ENCODE data around the gene ENOX1. TPM values are rescaled to one million over a fixed set of nuclear protein-coding genes. Genes with fewer than 3 reads are reported as not detected.

ENOX1 gene
- total RNA-seq, 4 donors from 2014 or later: 3.6 to 18.7 (median 5.7) TPM

- no peaks in the 10 kb centered on the region for H3K27me3 ChIP-seq
- no peaks in the 10 kb centered on the region for H3K36me3 ChIP-seq
- DNase-seq: no peak
- TF ChIP-seq CTCF (IDR thresholded peaks at IDR 0.05): no peak
- no peak for TF ChIP-seq POLR2A (IDR thresholded peaks at IDR 0.05)
- no peak overlapping the region for H3K27ac ChIP-seq
- intact Hi-C loops (cut with DNase I; ENCODE audit: low total_unique reads): no loop called here
- H3K4me3 ChIP-seq: no peak overlapping the region
- no peaks in the 10 kb centered on the region for H3K4me1 ChIP-seq
- no peaks in the 10 kb centered on the region for H3K9me3 ChIP-seq
Observed at GRCh38 chr13:43698009-43698408, 88.8 kb downstream of the ENOX1 start.

GRCh38 chr13:43697323-43697722, 89.4 kb downstream of the ENOX1 start:
- DNase-seq: no peak
- intact Hi-C loops (cut with DNase I; ENCODE audit: low total_unique reads): no loop called here

GRCh38 chr13:43694146-43694664, 92.6 kb downstream of the ENOX1 start:
- no peaks in the 10 kb centered on the region for H3K27me3 ChIP-seq

More at GRCh38 chr13:43697323-43697722, 89.4 kb downstream of the ENOX1 start:
- TF ChIP-seq CTCF (IDR thresholded peaks at IDR 0.05) (no peak), POLR2A (IDR thresholded peaks at IDR 0.05) (no peak)
- H3K4me3 ChIP-seq: no peak overlapping the region
- no peaks in the 10 kb centered on the region for H3K9me3 ChIP-seq
- no peaks in the 10 kb centered on the region for H3K4me1 ChIP-seq
- H3K36me3 ChIP-seq: no peaks in the 10 kb centered on the region
- H3K27ac ChIP-seq: no peak overlapping the region
- no peaks in the 10 kb centered on the region for H3K27me3 ChIP-seq

GRCh38 chr13:43693639-43694038, 93.1 kb downstream of the ENOX1 start:
- Histone ChIP-seq H3K27me3 (no peaks in the 10 kb centered on the region), H3K27ac (no peak overlapping the region), H3K4me1 (no peaks in the 10 kb centered on the region), H3K9me3 (no peaks in the 10 kb centered on the region), H3K36me3 (no peaks in the 10 kb centered on the region), H3K4me3 (no peak overlapping the region)
- intact Hi-C loops (cut with DNase I; ENCODE audit: low total_unique reads): no loop called here
- DNase-seq: no peak
- TF ChIP-seq POLR2A (IDR thresholded peaks at IDR 0.05): no peak
- no peak for TF ChIP-seq CTCF (IDR thresholded peaks at IDR 0.05)

More at GRCh38 chr13:43694146-43694664, 92.6 kb downstream of the ENOX1 start:
- DNase-seq: no peak
- Histone ChIP-seq H3K9me3 (no peaks in the 10 kb centered on the region), H3K4me1 (no peaks in the 10 kb centered on the region), H3K4me3 (no peak overlapping the region), H3K36me3 (no peaks in the 10 kb centered on the region), H3K27ac (no peak overlapping the region)
- intact Hi-C loops (cut with DNase I; ENCODE audit: low total_unique reads): no loop called here
- TF ChIP-seq POLR2A (IDR thresholded peaks at IDR 0.05) (no peak), CTCF (IDR thresholded peaks at IDR 0.05) (no peak)

- no peak for TF ChIP-seq POLR2A (IDR thresholded peaks at IDR 0.05)
- no peak for DNase-seq
- intact Hi-C loops (cut with DNase I; ENCODE audit: low total_unique reads): no loop called here
- no peak overlapping the region for H3K4me3 ChIP-seq
- H3K4me1 ChIP-seq: no peaks in the 10 kb centered on the region
- no peaks in the 10 kb centered on the region for H3K9me3 ChIP-seq
- no peak overlapping the region for H3K27ac ChIP-seq
- H3K36me3 ChIP-seq: no peaks in the 10 kb centered on the region
- no peaks in the 10 kb centered on the region for H3K27me3 ChIP-seq
Observed at GRCh38 chr13:43688227-43688907, 98.4 kb downstream of the ENOX1 start.
